Coronary artery (tissue), 2 donors: ENCODE data around the gene APBB2.

Experiments used
- DNase-seq: peaks from one replicate; pipeline ENCODE4 v3.0.0-alpha.2; 2017; ENCODE audit warnings: low spot score
- H3K27ac ChIP-seq, 2 donors: fragments of 200-600 bp; sonication (generic); one replicate each; pipeline ENCODE4 v1.5.1; 2016 to 2019
- H3K4me3 ChIP-seq: fragments of 200-600 bp; sonication (generic); 2 replicates; pipeline ENCODE4 v1.5.1; 2016; ENCODE audit warnings: mild to moderate bottlenecking, moderate library complexity
- CTCF ChIP-seq: fragments of 200-600 bp; sonication (generic); IDR thresholded peaks from one replicate; pipeline ENCODE4 v1.5.1; 2019; ENCODE audit warnings: antibody characterized with exemption

The APBB2 gene

GRCh38 chr4:41211951-41212615, 2.3 kb downstream of the APBB2 start:
- TF ChIP-seq CTCF, result no peak
- DNase-seq, result no peak
- Histone ChIP-seq H3K27ac (peak overlapping the region; percentile 34 to 35), H3K4me3 (peak overlapping the region; percentile 91)

GRCh38 chr4:41209901-41210300, 4.4 kb downstream of the APBB2 start:
- Histone ChIP-seq H3K27ac (peak overlapping the region in 1 of 2 donors; percentile 20), H3K4me3 (no peak overlapping the region)
- no peak for DNase-seq
- TF ChIP-seq CTCF, result no peak

GRCh38 chr4:41209187-41209586, 5.2 kb downstream of the APBB2 start:
- TF ChIP-seq CTCF, result no peak
- no peak for DNase-seq
- Histone ChIP-seq H3K27ac (peak overlapping the region in 1 of 2 donors; percentile 31), H3K4me3 (no peak overlapping the region)

- H3K27ac ChIP-seq, result peak overlapping the region in 1 of 2 donors; percentile 6
- TF ChIP-seq CTCF, result no peak
- DNase-seq, result no peak
- H3K4me3 ChIP-seq, result no peak overlapping the region
Measured at GRCh38 chr4:41207291-41207831, 7.0 kb downstream of the APBB2 start.

GRCh38 chr4:41205854-41206460, 8.4 kb downstream of the APBB2 start:
- Histone ChIP-seq H3K27ac (peak overlapping the region; percentile 9 to 30), H3K4me3 (no peak overlapping the region)
- DNase-seq, result no peak
- TF ChIP-seq CTCF, result no peak

- no peak for TF ChIP-seq CTCF
- Histone ChIP-seq H3K4me3 (no peak overlapping the region), H3K27ac (peak overlapping the region; percentile 9 to 70)
- DNase-seq, result no peak
Measured at GRCh38 chr4:41205130-41205529, 9.2 kb downstream of the APBB2 start.
